Peyer's patch (tissue), 4 donors: Measurements from ENCODE around the gene YY1. TPM values are rescaled to one million over a fixed set of nuclear protein-coding genes. Genes with fewer than 3 reads are reported as not detected.

Experiments used
- DNase-seq, 3 donors: peaks; one replicate each; pipeline ENCODE4 v3.0.0-alpha.2; 2017 to 2019
- H3K27ac ChIP-seq, 4 donors: fragments of 200-600 bp; sonication (generic); one replicate each; pipeline ENCODE4 v1.5.1; 2016 to 2019
- H3K27me3 ChIP-seq, 2 donors: fragments of 200-600 bp; sonication (generic); one replicate each; pipeline ENCODE4 v1.5.1; 2019
- H3K36me3 ChIP-seq, 3 donors: fragments of 200-600 bp; sonication (generic); one replicate each; pipeline ENCODE4 v1.5.1; 2016 to 2019
- H3K4me1 ChIP-seq, 4 donors: fragments of 200-600 bp; sonication (generic); one replicate each; pipeline ENCODE4 v1.5.1; 2016 to 2019
- H3K4me3 ChIP-seq, 4 donors: fragments of 200-600 bp; sonication (generic); 1 replicate in 3 of 4; 2 replicates in 1 of 4; pipeline ENCODE4 v1.5.1; 2016 to 2019; ENCODE audit warnings: mild to moderate bottlenecking in 1 of 4
- H3K9me3 ChIP-seq, 4 donors: fragments of 200-600 bp; sonication (generic); one replicate each; pipeline ENCODE4 v1.5.1; 2016 to 2019; ENCODE audit warnings: mild to moderate bottlenecking in 1 of 4
- POLR2A ChIP-seq, 2 donors: fragments of 450-650 bp; IDR thresholded peaks; one replicate each; pipeline ENCODE4 v1.5.1; 2017; ENCODE audit warnings: antibody characterized with exemption in 2 of 2, mild to moderate bottlenecking in 2 of 2, moderate library complexity in 2 of 2
- total RNA-seq, 4 donors: library from RNA; depleted of rRNA; stranded (reverse); fragments of >200 nt; gene quantifications; one replicate each; pipeline ENCODE4 v1.1.0, GENCODE V29; 2016
- TF ChIP-seq, protein P1 (sequence below), 6 experiments: fragments of 450-650 bp in 4 of 6; fragments of 200-600 bp in 2 of 6; sonication (generic) in 1 of 6; IDR thresholded peaks; one replicate each; pipeline ENCODE4 v1.5.1; 2017 to 2019; ENCODE audit warnings: antibody characterized with exemption in 6 of 6, mild to moderate bottlenecking in 3 of 6, moderate library complexity in 1 of 6

YY1 gene
- total RNA-seq, 4 donors from 2014 or later = 42.0 to 63.5 (median 50.9) TPM

DNA sequence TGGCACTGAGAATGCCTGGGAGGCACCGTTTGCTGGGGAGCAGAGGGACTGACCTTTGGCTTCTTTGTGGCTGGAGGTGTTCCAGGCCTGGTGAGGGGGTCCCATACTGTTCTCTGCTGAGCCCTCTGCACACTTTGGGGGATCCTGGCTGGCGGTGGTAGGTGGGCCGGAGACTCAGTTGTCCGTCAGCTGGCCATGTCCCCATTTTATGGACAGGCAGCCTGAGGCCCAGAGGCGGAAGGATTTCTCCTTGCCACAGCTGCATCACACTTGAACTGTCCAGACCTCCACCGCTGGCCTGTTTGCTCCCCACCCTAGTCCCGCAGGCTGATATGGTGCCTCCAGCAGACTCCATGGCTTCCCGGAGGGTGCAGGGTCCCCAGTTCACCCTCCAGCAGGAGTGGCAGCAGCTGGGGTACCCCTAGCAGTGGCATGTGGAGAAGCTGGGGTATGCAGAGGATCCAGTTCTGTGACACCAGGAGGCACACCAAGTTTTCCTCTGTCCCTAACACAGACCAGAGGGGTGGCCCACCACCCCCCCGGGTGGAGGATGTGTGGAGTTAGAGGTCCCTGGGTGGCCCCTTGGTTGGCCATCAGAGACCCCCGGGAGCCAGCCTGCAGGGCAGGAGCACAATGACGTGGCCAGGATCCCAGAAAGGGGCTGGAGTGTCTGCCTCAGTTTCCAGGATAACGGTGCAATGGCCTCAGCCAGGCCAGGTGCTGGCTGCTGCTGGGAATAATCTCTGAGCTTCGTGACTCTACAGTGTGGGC is 52.5 kb downstream of the YY1 start:
- H3K27ac ChIP-seq = no peak overlapping the region
- no peaks in the 10 kb centered on the region for H3K27me3 ChIP-seq
- TF ChIP-seq POLR2A (IDR thresholded peaks at IDR 0.05) = no peak
- TF ChIP-seq, protein P1, sequence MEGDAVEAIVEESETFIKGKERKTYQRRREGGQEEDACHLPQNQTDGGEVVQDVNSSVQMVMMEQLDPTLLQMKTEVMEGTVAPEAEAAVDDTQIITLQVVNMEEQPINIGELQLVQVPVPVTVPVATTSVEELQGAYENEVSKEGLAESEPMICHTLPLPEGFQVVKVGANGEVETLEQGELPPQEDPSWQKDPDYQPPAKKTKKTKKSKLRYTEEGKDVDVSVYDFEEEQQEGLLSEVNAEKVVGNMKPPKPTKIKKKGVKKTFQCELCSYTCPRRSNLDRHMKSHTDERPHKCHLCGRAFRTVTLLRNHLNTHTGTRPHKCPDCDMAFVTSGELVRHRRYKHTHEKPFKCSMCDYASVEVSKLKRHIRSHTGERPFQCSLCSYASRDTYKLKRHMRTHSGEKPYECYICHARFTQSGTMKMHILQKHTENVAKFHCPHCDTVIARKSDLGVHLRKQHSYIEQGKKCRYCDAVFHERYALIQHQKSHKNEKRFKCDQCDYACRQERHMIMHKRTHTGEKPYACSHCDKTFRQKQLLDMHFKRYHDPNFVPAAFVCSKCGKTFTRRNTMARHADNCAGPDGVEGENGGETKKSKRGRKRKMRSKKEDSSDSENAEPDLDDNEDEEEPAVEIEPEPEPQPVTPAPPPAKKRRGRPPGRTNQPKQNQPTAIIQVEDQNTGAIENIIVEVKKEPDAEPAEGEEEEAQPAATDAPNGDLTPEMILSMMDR (IDR thresholded peaks at IDR 0.05) = no peak
- H3K4me1 ChIP-seq = peaks cover 0 to 8% (median 0%) of the 10 kb centered on the region in 4 donors
- DNase-seq = peak in 1 of 3 donors; percentile 42
- H3K9me3 ChIP-seq = no peaks in the 10 kb centered on the region
- H3K4me3 ChIP-seq = no peak overlapping the region
- H3K36me3 ChIP-seq = peaks cover 0 to 17% (median 0%) of the 10 kb centered on the region in 3 donors

DNA sequence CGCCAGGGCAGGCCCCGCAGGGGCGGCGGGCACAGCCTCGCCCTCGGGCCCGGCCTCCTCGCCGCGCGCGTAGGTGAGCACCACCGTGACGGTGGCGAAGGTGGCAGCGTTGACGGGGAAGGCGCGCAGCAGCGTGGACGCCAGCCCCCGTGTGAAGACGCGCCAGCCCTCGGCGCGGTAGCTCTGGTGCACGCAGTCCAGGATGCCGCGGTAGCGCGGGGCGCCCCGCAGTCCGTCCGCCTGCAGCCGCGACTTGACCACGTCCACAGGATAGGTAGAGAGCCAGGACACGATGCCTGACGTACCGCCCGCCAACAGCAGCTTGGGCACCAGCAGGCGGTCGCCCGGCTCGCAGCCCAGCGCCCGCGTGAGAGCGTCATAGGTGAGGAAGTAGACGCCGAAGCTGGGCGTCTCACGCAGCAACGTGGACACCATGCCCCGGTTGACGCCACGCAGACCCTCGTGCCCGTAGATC is 53.4 kb downstream of the YY1 start:
- peak in 1 of 3 donors; percentile 30 for DNase-seq

DNA sequence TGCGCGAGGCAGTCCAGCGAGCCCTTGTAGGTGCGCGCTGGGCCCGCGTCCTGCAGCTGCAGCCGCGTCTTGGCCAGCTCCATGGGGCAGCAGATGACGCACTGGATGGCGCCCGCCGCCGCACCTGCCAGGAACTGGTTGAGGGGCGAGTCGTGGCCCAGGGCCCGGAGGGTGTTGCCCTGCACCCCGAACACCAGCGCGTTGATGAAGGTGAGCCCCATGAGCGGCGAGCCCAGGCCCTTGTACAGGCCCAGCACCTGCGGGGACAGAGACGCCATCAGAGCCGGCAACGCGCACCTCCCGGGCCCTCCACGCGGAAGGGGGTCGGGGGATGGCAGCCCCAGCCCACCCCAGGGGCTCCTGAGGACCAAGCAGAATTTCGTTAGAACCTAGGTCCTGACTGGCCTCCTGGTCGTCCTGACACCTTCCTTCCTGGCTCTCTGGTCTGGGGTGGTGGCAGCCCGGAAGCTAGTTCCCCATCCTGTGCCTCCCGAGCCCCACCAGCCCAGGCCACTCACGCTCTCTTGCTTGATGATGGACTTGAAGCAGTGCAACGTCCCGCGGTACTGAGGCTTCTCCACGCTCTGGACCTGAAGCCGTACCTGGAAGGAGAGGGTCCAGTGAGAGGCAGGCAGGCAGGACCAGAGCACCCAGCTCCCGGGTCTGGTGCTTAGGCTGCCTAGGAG is 54.0 kb downstream of the YY1 start:
- peaks cover 0 to 21% (median 7%) of the 10 kb centered on the region in 4 donors for H3K4me1 ChIP-seq
- TF ChIP-seq POLR2A (IDR thresholded peaks at IDR 0.05) = no peak
- TF ChIP-seq, protein P1 (IDR thresholded peaks at IDR 0.05) = no peak
- DNase-seq = peak in 1 of 3 donors; percentile 41
- H3K36me3 ChIP-seq = peaks cover 0 to 17% (median 0%) of the 10 kb centered on the region in 3 donors
- no peaks in the 10 kb centered on the region for H3K9me3 ChIP-seq
- H3K27me3 ChIP-seq = no peaks in the 10 kb centered on the region
- no peak overlapping the region for H3K4me3 ChIP-seq
- H3K27ac ChIP-seq = no peak overlapping the region

More for the DNA sequence above, 53.4 kb downstream of the YY1 start:
- Histone ChIP-seq H3K27me3 (no peaks in the 10 kb centered on the region), H3K4me3 (no peak overlapping the region), H3K36me3 (peaks cover 0 to 17% (median 0%) of the 10 kb centered on the region in 3 donors), H3K9me3 (no peaks in the 10 kb centered on the region), H3K27ac (no peak overlapping the region), H3K4me1 (peaks cover 0 to 15% (median 2%) of the 10 kb centered on the region in 4 donors)
- no peak for TF ChIP-seq POLR2A (IDR thresholded peaks at IDR 0.05)
- TF ChIP-seq, protein P1 (IDR thresholded peaks at IDR 0.05) = no peak

DNA sequence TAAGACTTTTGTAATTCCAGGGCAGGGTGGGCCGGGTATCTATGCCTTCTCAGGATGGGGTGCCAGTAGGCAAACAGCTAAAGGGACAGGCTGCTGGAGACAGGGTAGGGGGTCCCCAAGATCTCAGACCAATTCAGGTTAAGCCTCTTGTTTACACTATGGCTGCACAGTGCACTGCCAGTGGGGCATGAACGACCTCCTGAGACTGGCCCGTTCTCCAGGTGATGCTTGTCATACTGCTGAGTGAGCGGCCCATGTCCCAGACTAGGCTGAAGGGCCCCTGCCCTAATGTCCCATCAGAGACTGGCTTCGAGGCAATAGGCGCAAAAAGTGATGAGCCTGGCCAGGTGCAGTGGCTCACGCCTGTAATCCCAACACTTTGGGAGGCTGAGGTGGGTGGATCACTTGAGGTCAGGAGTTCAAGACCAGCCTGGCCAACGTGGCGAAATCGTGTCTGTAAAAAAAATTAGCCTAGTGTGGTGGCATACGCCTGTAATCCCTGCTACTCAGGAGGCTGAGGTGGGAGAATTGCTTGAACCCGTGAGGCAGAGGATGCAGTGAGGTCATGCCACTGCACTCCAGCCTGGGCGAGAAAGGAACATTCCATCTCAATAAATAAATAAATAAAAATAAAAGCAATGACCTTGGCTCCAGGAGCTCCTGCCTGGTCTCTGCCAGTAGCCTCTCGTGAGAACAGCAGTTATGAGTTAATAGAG is 54.7 kb downstream of the YY1 start:
- TF ChIP-seq, protein P1 (IDR thresholded peaks at IDR 0.05) = no peak
- TF ChIP-seq POLR2A (IDR thresholded peaks at IDR 0.05) = no peak
- Histone ChIP-seq H3K4me1 (peaks cover 0 to 24% (median 8%) of the 10 kb centered on the region in 4 donors), H3K4me3 (no peak overlapping the region), H3K27me3 (no peaks in the 10 kb centered on the region), H3K9me3 (no peaks in the 10 kb centered on the region), H3K36me3 (peaks cover 0 to 17% (median 0%) of the 10 kb centered on the region in 3 donors), H3K27ac (no peak overlapping the region)
- no peak for DNase-seq

DNA sequence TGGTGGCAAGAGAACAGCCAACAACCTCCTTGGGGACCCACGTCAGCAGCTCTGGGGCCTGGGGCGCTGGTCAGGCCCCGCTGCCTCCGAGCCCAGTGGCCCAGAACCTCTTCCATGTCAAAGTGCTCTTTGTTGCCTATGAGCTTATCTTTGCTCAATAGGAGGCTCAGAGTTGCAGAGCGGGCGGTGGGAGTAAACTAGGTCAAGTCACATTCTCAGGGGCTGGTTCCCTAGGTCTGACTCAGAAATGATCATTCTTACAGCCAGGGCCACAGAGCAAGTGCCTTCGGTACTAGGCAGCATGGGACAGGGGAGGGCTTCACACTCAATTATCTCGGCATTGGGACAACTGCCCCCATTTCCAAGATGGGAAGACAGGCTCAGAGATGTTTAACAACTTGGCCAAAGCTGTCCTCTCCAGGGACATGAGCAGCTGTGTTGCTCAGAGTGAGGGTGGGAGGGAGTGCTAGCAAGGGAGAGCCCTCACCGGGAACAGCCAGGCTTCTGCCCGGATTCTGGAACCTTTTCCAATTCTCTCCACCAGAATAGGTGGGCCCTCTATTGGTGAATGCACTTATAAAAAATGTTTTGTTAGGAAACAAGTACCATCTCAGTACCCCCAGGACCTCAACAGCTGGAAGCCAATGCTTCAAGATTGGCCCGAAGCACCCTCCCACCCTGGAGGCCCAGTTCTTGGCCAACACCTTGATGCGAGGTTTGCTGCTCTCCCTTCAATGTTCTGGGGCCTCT is 55.4 kb downstream of the YY1 start:
- Histone ChIP-seq H3K4me3 (no peak overlapping the region), H3K9me3 (no peaks in the 10 kb centered on the region), H3K36me3 (peaks cover 0 to 17% (median 0%) of the 10 kb centered on the region in 3 donors), H3K4me1 (peaks cover 0 to 24% (median 8%) of the 10 kb centered on the region in 4 donors), H3K27me3 (no peaks in the 10 kb centered on the region), H3K27ac (no peak overlapping the region)
- DNase-seq = no peak
- TF ChIP-seq POLR2A (IDR thresholded peaks at IDR 0.05) = no peak
- TF ChIP-seq, protein P1 (IDR thresholded peaks at IDR 0.05) = no peak
